H1 (cell line): ENCODE measurements around the gene SCNN1A. TPM values are rescaled to one million over a fixed set of nuclear protein-coding genes. Genes with fewer than 3 reads are reported as not detected.

Experiments used
- ASH2L ChIP-seq: fragments of 200-600, 300-600 bp; sonication (generic); IDR thresholded peaks from one replicate; pipeline ENCODE4 v1.7.1; 2017; ENCODE audit warnings: low read length
- BACH1 ChIP-seq: IDR thresholded peaks from 2 replicates; pipeline ENCODE4 v1.6.1; 2012; ENCODE audit warnings: low read length, improper control_type of control experiment
- CREB1 ChIP-seq: IDR thresholded peaks from 2 replicates; pipeline ENCODE4 v1.6.1; 2012; ENCODE audit warnings: inconsistent platforms
- GABPA ChIP-seq: IDR thresholded peaks from 2 replicates; pipeline ENCODE4 v1.6.1; 2011; ENCODE audit warnings: mild to moderate bottlenecking, low read length, moderate library complexity, borderline replicate concordance; ENCODE audit not compliant: insufficient read depth
- HDAC6 ChIP-seq: IDR thresholded peaks from one replicate; pipeline ENCODE4 v1.7.1; 2012; ENCODE audit warnings: low read depth, mild to moderate bottlenecking, inconsistent platforms, low read length, moderate library complexity
- JUN ChIP-seq: IDR thresholded peaks from 2 replicates; pipeline ENCODE4 v1.6.1; 2011; ENCODE audit warnings: low read depth, mild to moderate bottlenecking, improper control_type of control experiment, low read length
- KDM1A ChIP-seq: fragments of 200-600, 300-600 bp; sonication (generic); IDR thresholded peaks from 2 replicates; pipeline ENCODE4 v1.7.1; 2016; ENCODE audit warnings: mild to moderate bottlenecking, low read length, borderline replicate concordance
- NRF1 ChIP-seq: IDR thresholded peaks from 2 replicates; pipeline ENCODE4 v1.6.1; 2011; ENCODE audit warnings: mild to moderate bottlenecking, low read depth, low read length, improper control_type of control experiment
- RBBP5 ChIP-seq: IDR thresholded peaks from 2 replicates; pipeline ENCODE4 v1.7.1; 2012; ENCODE audit warnings: low read depth, mild to moderate bottlenecking, inconsistent platforms, low read length, moderate library complexity, borderline replicate concordance
- RXRA ChIP-seq: IDR thresholded peaks from 2 replicates; pipeline ENCODE4 v1.6.1; 2011; ENCODE audit warnings: low read depth, mild to moderate bottlenecking, low read length, moderate library complexity; ENCODE audit not compliant: insufficient read depth
- SIRT6 ChIP-seq: IDR thresholded peaks from one replicate; pipeline ENCODE4 v1.7.1; 2012; ENCODE audit warnings: low read length, inconsistent platforms
- SIX5 ChIP-seq: IDR thresholded peaks from 2 replicates; pipeline ENCODE4 v1.6.1; 2011; ENCODE audit warnings: mild to moderate bottlenecking, low read depth, low read length
- SP1 ChIP-seq: IDR thresholded peaks from 2 replicates; pipeline ENCODE4 v1.6.1; 2011; ENCODE audit warnings: low read depth, low read length
- SP2 ChIP-seq: IDR thresholded peaks from 2 replicates; pipeline ENCODE4 v1.6.1; 2012; ENCODE audit warnings: mild to moderate bottlenecking, low read length, inconsistent platforms
- SP4 ChIP-seq: IDR thresholded peaks from 2 replicates; pipeline ENCODE4 v1.6.1; 2012; ENCODE audit warnings: low read length, inconsistent platforms
- SRF ChIP-seq: IDR thresholded peaks from 2 replicates; pipeline ENCODE4 v1.6.1; 2011; ENCODE audit warnings: mild to moderate bottlenecking, low read depth, low read length, moderate library complexity
- SUZ12 ChIP-seq: fragments of 200-600 bp; sonication (generic); IDR thresholded peaks from 2 replicates; pipeline ENCODE4 v1.6.1; 2012; ENCODE audit warnings: mild to moderate bottlenecking, inconsistent platforms, low read length, moderate library complexity, mixed read lengths
- TAF7 ChIP-seq: optimal IDR thresholded peaks from 2 replicates; pipeline ENCODE3; 2011; ENCODE audit warnings: low read depth, mild to moderate bottlenecking, inconsistent platforms, low read length, moderate library complexity, borderline replicate concordance
- TBP ChIP-seq: IDR thresholded peaks from 2 replicates; pipeline ENCODE4 v1.6.1; 2011; ENCODE audit warnings: low read depth, low read length, improper control_type of control experiment
- TCF12 ChIP-seq: IDR thresholded peaks from 2 replicates; pipeline ENCODE4 v1.6.1; 2011; ENCODE audit warnings: low read depth, mild to moderate bottlenecking, low read length
- polyA plus RNA-seq, 7 experiments: library from polyadenylated mRNA; depleted of rRNA in 3 of 7; stranded (reverse) in 5 of 7; unstranded in 2 of 7; fragments of >200 nt in 5 of 7; fragments of 200-250 nt in 2 of 7; gene quantifications; 1 replicate in 5 of 7; 2 replicates in 1 of 7; 4 replicates in 1 of 7; pipeline versions ENCODE4 v1.2.1 to v1.2.3, GENCODE V29; 2011 to 2013; ENCODE audit warnings: missing spikeins in 2 of 7, mixed read lengths in 2 of 7
- total RNA-seq: library from RNA; stranded (reverse); fragmentation: NEBNext Ultra II Directional; extraction: Animal tissue kit (Norgen Biotek cat#: 25700); gene quantifications from 2 replicates; pipeline ENCODE4 v1.2.1, GENCODE V29; 2021
- TF ChIP-seq, protein P1 (sequence below): IDR thresholded peaks from 2 replicates; pipeline ENCODE4 v1.6.1; 2011; ENCODE audit warnings: low read length, improper control_type of control experiment

Gene SCNN1A
- total and polyA plus RNA-seq, 2 of the 8 experiments (the other 6 are each of a cell fraction or from before 2014, with no cell fraction given): 85.5 to 156 TPM

DNA sequence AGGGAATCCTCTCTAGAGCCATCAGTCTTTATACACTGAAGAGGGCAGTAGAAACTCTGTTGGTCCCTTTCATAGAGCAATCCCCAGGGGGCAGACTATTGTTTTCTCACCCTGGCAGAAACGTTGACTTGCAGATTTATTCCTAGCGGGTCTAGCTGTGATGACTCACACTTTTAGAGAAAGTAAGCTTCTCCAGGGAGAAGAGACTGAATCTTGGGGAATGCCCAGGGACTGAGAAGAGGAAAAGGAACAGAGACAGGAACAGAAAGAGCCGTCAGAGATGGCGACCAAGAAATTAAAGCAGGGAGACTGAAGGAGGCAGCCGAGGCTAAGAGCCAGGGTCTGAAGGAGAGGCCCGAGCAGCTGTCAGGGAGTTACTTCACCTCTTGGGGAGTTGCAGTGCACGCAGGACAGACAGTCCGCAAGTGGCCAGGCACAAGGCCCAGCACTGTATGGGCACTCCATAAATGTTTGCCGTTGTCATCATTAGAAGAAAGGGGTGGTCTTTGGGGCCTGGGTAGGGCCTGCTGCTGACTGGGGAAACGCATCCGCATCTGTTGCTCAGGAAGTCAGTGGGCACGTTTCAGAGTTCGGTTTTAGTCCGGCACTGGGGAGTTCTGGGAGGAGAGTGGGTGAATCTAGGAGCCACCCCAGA is 51.9 kb downstream of the SCNN1A start (continued):
- TF ChIP-seq TAF7 (peak; percentile 70), HDAC6 (no peak), SIX5 (no peak), SP4 (no peak), NRF1 (no peak), ASH2L (peak; percentile 83), SRF (no peak), RBBP5 (0 out of 2 replicates have a peak, but pooled peaks have one; percentile 69), BACH1 (peak; percentile 98), SIRT6 (no peak), JUN (peak; percentile 76; the same call in 1 of the 2 replicates), SUZ12 (no peak), SP2 (no peak), GABPA (no peak), CREB1 (peak; percentile 32; the same call in 1 of the 2 replicates), KDM1A (no peak), SP1 (peak; percentile 60; the same call in 1 of the 2 replicates), TCF12 (no peak), TBP (no peak), RXRA (no peak)
- TF ChIP-seq, protein P1, sequence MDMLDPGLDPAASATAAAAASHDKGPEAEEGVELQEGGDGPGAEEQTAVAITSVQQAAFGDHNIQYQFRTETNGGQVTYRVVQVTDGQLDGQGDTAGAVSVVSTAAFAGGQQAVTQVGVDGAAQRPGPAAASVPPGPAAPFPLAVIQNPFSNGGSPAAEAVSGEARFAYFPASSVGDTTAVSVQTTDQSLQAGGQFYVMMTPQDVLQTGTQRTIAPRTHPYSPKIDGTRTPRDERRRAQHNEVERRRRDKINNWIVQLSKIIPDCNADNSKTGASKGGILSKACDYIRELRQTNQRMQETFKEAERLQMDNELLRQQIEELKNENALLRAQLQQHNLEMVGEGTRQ: no peak
